22Rv1 (cell line): Measurements from ENCODE around the gene DEDD2.

Experiments used
- ZFX ChIP-seq: fragments of 450-650 bp; IDR thresholded peaks from 2 replicates; pipeline ENCODE4 v1.6.1; 2017; ENCODE audit warnings: antibody characterized with exemption, borderline replicate concordance
- TF ChIP-seq, protein P1 (sequence below): fragments of 450-650 bp; IDR thresholded peaks from 2 replicates; pipeline ENCODE4 v1.5.1; 2017; ENCODE audit warnings: mild to moderate bottlenecking

DNA sequence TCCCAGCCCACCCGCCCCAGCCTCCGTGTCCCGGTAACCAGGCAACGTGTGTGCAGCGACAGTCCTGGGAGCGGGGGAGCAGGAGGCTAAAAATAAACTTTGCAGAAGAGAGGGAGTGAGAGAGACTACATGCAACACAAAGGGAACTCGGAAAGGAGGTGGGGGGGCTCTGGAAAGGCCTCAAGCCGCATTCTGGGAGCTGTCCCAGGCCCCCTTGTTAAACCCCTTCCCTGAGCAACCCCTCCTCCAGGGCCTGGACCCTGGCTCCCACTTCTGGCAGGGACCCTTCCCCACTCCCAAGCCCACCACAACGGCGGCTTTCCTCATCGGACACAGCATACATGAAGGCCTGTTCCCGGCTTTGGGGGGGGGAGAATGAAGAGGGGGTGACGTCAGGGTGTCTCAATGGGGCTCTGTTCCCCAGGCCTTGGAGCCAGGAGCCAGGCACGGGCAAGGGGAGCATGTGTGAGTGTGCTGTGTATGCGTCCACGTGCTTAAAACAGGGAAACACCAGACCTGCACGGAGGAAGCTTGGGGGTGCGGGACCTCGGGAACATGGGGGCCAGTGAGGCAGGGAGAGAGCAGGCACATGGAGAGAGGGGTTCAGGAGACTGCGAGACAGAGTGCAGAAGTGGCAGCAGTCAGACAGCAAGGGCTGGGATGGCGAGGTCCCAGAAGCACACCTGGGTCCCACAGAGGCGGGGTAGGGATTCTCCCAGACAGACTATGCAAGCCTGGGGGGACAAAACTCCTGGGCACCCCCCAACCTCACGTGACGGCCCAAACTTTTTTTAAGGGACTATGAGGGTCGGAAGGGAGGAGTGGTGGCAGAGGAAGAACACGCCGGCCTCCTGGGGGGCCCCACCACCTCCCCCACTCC, 35.1 kb upstream of the DEDD2 start:
- TF ChIP-seq, protein P1, sequence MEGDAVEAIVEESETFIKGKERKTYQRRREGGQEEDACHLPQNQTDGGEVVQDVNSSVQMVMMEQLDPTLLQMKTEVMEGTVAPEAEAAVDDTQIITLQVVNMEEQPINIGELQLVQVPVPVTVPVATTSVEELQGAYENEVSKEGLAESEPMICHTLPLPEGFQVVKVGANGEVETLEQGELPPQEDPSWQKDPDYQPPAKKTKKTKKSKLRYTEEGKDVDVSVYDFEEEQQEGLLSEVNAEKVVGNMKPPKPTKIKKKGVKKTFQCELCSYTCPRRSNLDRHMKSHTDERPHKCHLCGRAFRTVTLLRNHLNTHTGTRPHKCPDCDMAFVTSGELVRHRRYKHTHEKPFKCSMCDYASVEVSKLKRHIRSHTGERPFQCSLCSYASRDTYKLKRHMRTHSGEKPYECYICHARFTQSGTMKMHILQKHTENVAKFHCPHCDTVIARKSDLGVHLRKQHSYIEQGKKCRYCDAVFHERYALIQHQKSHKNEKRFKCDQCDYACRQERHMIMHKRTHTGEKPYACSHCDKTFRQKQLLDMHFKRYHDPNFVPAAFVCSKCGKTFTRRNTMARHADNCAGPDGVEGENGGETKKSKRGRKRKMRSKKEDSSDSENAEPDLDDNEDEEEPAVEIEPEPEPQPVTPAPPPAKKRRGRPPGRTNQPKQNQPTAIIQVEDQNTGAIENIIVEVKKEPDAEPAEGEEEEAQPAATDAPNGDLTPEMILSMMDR = no peak
- TF ChIP-seq ZFX = no peak
